OCI-LY7 (cell line): ENCODE measurements around the gene SCN2A. TPM values are rescaled to one million over a fixed set of nuclear protein-coding genes. Genes with fewer than 3 reads are reported as not detected.
A peak's percentile ranks its signal among the peaks of the same experiment; 100 is the strongest.

Experiments
- BruUV-seq: library from RNA; stranded (reverse); fragments of 400-500 nt; replicated peaks from 2 replicates; lab custom pipeline; 2021; lab: Mats Ljungman, UMichigan
- CTCF ChIA-PET: fragments of 300-600 bp; sonication (Branson Sonifier 250); formaldehyde crosslinking; loops from one replicate; lab custom pipeline; 2022; ENCODE audit warnings: antibody characterized with exemption; ENCODE audit not compliant: unreplicated experiment; lab: Charles Lee
- POLR2A ChIA-PET: fragments of 300-600 bp; sonication (Branson Sonifier 250); formaldehyde crosslinking; loops from one replicate; lab custom pipeline; 2022; ENCODE audit warnings: antibody characterized with exemption; lab: Charles Lee
- DNase-seq: peaks from one replicate; pipeline ENCODE4 v3.0.0-alpha.2; 2015; ENCODE audit warnings: low spot score
- H2AFZ ChIP-seq: fragments of 200-600 bp; sonication (generic), shearing (Covaris generic); 2 replicates; pipeline ENCODE4 v1.6.1; 2014; ENCODE audit warnings: mild to moderate bottlenecking, antibody characterized with exemption, low read length, moderate library complexity
- H3K27ac ChIP-seq: fragments of 200-600 bp; sonication (generic); 2 replicates; pipeline ENCODE4 v1.5.1; 2014; ENCODE audit warnings: mixed run types, low read depth, mild to moderate bottlenecking, moderate library complexity, low read length, inconsistent platforms; ENCODE audit not compliant: poor library complexity, severe bottlenecking
- H3K36me3 ChIP-seq: fragments of 200-600 bp; sonication (generic); 2 replicates; pipeline ENCODE4 v1.6.1; 2014; ENCODE audit warnings: mild to moderate bottlenecking, antibody characterized with exemption, low read length, moderate library complexity, mixed read lengths; ENCODE audit not compliant: insufficient read depth
- H3K4me1 ChIP-seq: fragments of 200-600 bp; sonication (generic); 2 replicates; pipeline ENCODE4 v1.5.1; 2014; ENCODE audit warnings: mild to moderate bottlenecking, low read length; ENCODE audit not compliant: insufficient read depth, poor library complexity, severe bottlenecking
- H3K4me2 ChIP-seq: fragments of 200-600 bp; sonication (generic); 2 replicates; pipeline ENCODE4 v1.6.1; 2014; ENCODE audit warnings: mild to moderate bottlenecking, low read length
- H3K4me3 ChIP-seq: fragments of 200-600 bp; sonication (generic); 2 replicates; pipeline ENCODE4 v1.5.1; 2014; ENCODE audit warnings: mild to moderate bottlenecking, low read depth, low read length; ENCODE audit not compliant: poor library complexity, severe bottlenecking
- H3K79me2 ChIP-seq: fragments of 200-600 bp; sonication (generic); 2 replicates; pipeline ENCODE4 v1.6.1; 2016; ENCODE audit warnings: low read depth, mild to moderate bottlenecking, low read length, moderate library complexity, mixed read lengths; ENCODE audit not compliant: insufficient read depth
- H3K9me2 ChIP-seq: fragments of 200-600 bp; sonication (generic); 2 replicates; pipeline ENCODE4 v1.6.1; 2016; ENCODE audit warnings: mild to moderate bottlenecking, low read length, mixed read lengths; ENCODE audit not compliant: insufficient read depth
- H3K9me3 ChIP-seq: fragments of 200-600 bp; sonication (generic); 2 replicates; pipeline ENCODE4 v1.6.1; 2014; ENCODE audit warnings: mild to moderate bottlenecking, mixed run types, low read length, mixed read lengths
- H4K20me1 ChIP-seq: fragments of 200-600 bp; sonication (generic); 2 replicates; pipeline ENCODE4 v1.6.1; 2014; ENCODE audit warnings: mild to moderate bottlenecking, antibody characterized with exemption, low read length, moderate library complexity, mixed read lengths; ENCODE audit not compliant: insufficient read depth
- CTCF ChIP-seq: fragments of 200-600 bp; sonication (generic); conservative IDR thresholded peaks from 2 replicates; pipeline ENCODE4 v1.5.1; 2014; ENCODE audit warnings: mild to moderate bottlenecking, antibody characterized with exemption, low read length, moderate library complexity, mixed read lengths
- EZH2phosphoT487 ChIP-seq: fragments of 200-600 bp; sonication (generic); IDR thresholded peaks from 2 replicates; pipeline ENCODE4 v1.6.1; 2018; ENCODE audit warnings: low read depth, borderline replicate concordance, mild to moderate bottlenecking, mixed run types, antibody characterized with exemption, low read length, moderate library complexity, mixed read lengths
- intact Hi-C: fragments of 100-400 bp; cut with micrococcal nuclease; formaldehyde crosslinking; loops from one replicate; pipeline ENCODE4 v1.10.0; 2022; ENCODE audit not compliant: unreplicated experiment
- total RNA-seq, 2 experiments: library from RNA; depleted of rRNA in 1 of 2; stranded (reverse); fragments of >200 nt in 1 of 2; shearing (Covaris generic) in 1 of 2; gene quantifications; 2 replicates each; pipeline ENCODE4 v1.2.3, GENCODE V29; 2014 to 2022

The SCN2A gene
- total RNA-seq, 2 experiments from 2014 or later, result not detected

DNA sequence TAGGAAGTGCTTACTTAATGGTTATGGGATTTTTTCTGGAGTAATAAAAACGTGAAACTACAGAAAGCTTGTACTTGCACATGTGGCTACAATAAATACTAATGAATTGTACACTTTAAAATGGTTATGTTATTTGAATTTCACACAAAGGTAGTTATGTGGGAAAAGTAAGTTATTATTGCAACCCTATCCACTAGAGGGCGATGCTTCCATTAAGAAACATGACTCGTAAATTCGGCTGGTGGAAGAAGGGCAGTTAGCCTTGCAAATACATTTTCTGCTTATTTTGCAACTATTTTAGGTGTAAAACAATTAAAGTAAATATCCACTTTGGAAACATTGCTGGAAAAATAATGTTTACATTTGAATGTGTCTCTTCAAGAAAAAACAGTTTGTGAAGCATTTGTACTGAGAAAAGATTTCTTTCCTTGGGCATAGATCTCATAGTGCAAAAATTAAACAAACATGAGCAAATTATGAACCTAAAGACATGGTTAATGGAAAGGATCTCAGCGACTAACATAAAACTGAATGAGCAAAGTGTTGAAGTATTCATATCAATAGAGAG is 162.2 kb downstream of the SCN2A start:
- peak; percentile 75 for DNase-seq
- Histone ChIP-seq H3K4me2 (no peak overlapping the region), H3K79me2 (no peaks in the 10 kb centered on the region), H3K27ac (no peak overlapping the region), H3K9me2 (no peaks in the 10 kb centered on the region), H4K20me1 (no peaks in the 10 kb centered on the region), H3K36me3 (no peaks in the 10 kb centered on the region), H3K4me1 (no peaks in the 10 kb centered on the region), H2AFZ (no peak overlapping the region), H3K4me3 (no peak overlapping the region), H3K9me3 (no peaks in the 10 kb centered on the region)
- peak; percentile 92 for TF ChIP-seq CTCF
- TF ChIP-seq EZH2phosphoT487, result no peak
- POLR2A ChIA-PET, result interaction anchor here (1.0 to 2.2 kb wide), 2 partner anchors 299 to 473 kb away, joined by 3 to 5 read pairs; no protein-coding TSS in a partner anchor
- intact Hi-C loops, result loop anchor here (1.0 to 5.0 kb wide), 3 partner anchors 161 to 473 kb away; no protein-coding TSS in a partner anchor
- CTCF ChIA-PET, result interaction anchor here (0.7 kb wide), 1 partner anchor 473 kb away, joined by 3 read pairs; no protein-coding TSS in a partner anchor
- no TSS peak for BruUV-seq

DNA sequence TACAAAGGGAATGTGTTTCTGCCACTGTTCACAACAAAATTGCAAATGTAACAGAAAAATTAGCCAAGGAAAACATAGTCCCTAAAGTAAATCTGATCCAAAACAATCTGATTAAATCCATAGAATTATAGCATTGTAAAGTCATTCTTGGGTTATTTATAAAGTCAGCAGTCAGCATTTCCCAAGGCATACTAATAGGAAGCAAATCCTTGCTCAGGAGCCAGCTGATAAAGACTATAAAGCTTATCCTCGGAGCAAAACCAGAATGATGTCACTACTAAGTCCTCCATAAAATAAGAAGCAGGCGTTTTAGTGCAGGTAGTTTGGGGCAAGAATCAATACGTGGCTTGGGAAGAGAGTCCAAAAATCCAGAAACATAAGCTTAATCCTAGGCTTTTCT is 162.9 kb downstream of the SCN2A start:
- DNase-seq, result no peak
- H3K4me3 ChIP-seq, result no peak overlapping the region
- CTCF ChIA-PET, result interaction anchor here (0.7 to 1.1 kb wide), 2 partner anchors 472 kb away, joined by 3 to 7 read pairs; no protein-coding TSS in a partner anchor
- intact Hi-C loops, result loop anchor here (5.0 kb wide), 1 partner anchor 160 kb away; no protein-coding TSS in a partner anchor
- no peaks in the 10 kb centered on the region for H3K4me1 ChIP-seq
- POLR2A ChIA-PET, result interaction anchor here (0.7 to 2.2 kb wide), 3 partner anchors 279 to 472 kb away, joined by 3 to 5 read pairs (median 4); no protein-coding TSS in a partner anchor
- no peaks in the 10 kb centered on the region for H3K79me2 ChIP-seq
- H3K9me2 ChIP-seq, result no peaks in the 10 kb centered on the region
- H3K27ac ChIP-seq, result no peak overlapping the region
- TF ChIP-seq EZH2phosphoT487 (no peak), CTCF (no peak)
- no TSS peak for BruUV-seq
- H3K4me2 ChIP-seq, result no peak overlapping the region
- H3K36me3 ChIP-seq, result no peaks in the 10 kb centered on the region
- H3K9me3 ChIP-seq, result no peaks in the 10 kb centered on the region
- no peaks in the 10 kb centered on the region for H4K20me1 ChIP-seq
- H2AFZ ChIP-seq, result no peak overlapping the region

- Histone ChIP-seq H3K9me3 (no peaks in the 10 kb centered on the region), H3K4me1 (no peaks in the 10 kb centered on the region)
- POLR2A ChIA-PET, result no interaction called here
Measured at GRCh38 chr2:165406173-165406572, 167.0 kb downstream of the SCN2A start.

More at GRCh38 chr2:165406173-165406572, 167.0 kb downstream of the SCN2A start:
- Histone ChIP-seq H3K4me3 (no peak overlapping the region), H2AFZ (no peak overlapping the region), H3K27ac (no peak overlapping the region), H3K36me3 (no peaks in the 10 kb centered on the region), H4K20me1 (no peaks in the 10 kb centered on the region), H3K79me2 (no peaks in the 10 kb centered on the region), H3K9me2 (no peaks in the 10 kb centered on the region), H3K4me2 (no peak overlapping the region)
- intact Hi-C loops, result no loop called here
- BruUV-seq, result no TSS peak
- DNase-seq, result no peak
- CTCF ChIA-PET, result interaction anchor here (0.5 to 1.1 kb wide), 3 partner anchors 13 to 31 kb away, joined by 3 to 4 read pairs (median 4); no protein-coding TSS in a partner anchor
- TF ChIP-seq CTCF, result no peak
- TF ChIP-seq EZH2phosphoT487, result no peak
